ENCODE results near the gene NGF. TPM values are rescaled to one million over a fixed set of nuclear protein-coding genes. Genes with fewer than 3 reads are reported as not detected.

NGF gene
- total and polyA plus RNA-seq, 2 of the 4 experiments (the other 2 are of a cell fraction) = 12.5 to 21.7 TPM

- Histone ChIP-seq H3K56ac (ENCODE audit: extremely low read depth, insufficient read depth, low read length) (no peak overlapping the region), H3K27me3 (ENCODE audit: control insufficient read depth, insufficient read depth, low read length) (no peaks in the 10 kb centered on the region), H2BK120ac (ENCODE audit: low read depth, low read length) (no peak overlapping the region), H3K9ac (ENCODE audit: low read depth, low read length) (no peak overlapping the region), H2BK15ac (ENCODE audit: low read depth, low read length) (peak overlapping the region; percentile 62; the same call in 1 of the 3 replicates), H2BK20ac (ENCODE audit: low read depth, low read length) (no peak overlapping the region), H3K9me3 (ENCODE audit: control insufficient read depth, insufficient read depth, low read length) (no peaks in the 10 kb centered on the region), H4K20me1 (ENCODE audit: insufficient read depth, low read length) (no peaks in the 10 kb centered on the region), H2AK5ac (ENCODE audit: low read depth, low read length) (0 out of 2 replicates have a peak overlapping the region, but pooled peaks have one; percentile 16), H4K5ac (ENCODE audit: low read depth, low read length) (no peak overlapping the region), H3K4me2 (ENCODE audit: low read depth, low read length) (no peak overlapping the region), H3K4me3 (ENCODE audit: insufficient read depth, low read depth, low read length) (no peak overlapping the region), H4K91ac (ENCODE audit: insufficient read depth, low read depth, low read length) (no peak overlapping the region; the same call in 1 of the 2 replicates), H2BK5ac (ENCODE audit: low read depth, low read length, poor library complexity, severe bottlenecking) (no peak overlapping the region), H4K8ac (ENCODE audit: low read depth in 2 of 2, low read length in 2 of 2) (no peak overlapping the region), H3K4ac (ENCODE audit: low read depth, low read length) (no peak overlapping the region), H3K27ac (ENCODE audit: insufficient read depth, low read length) (no peak overlapping the region), H3K23ac (ENCODE audit: low read depth, low read length) (no peak overlapping the region), H2AK9ac (replicated peaks; ENCODE audit: low read depth, low read length, poor library complexity) (no peak overlapping the region), H3K9me1 (ENCODE audit: insufficient read depth, low read length) (peaks cover 15% of the 10 kb centered on the region), H2AFZ (replicated peaks; ENCODE audit: low read length, poor library complexity) (no peak overlapping the region), H3K36me3 (ENCODE audit: control insufficient read depth, insufficient read depth, low read length) (no peaks in the 10 kb centered on the region), H3K79me1 (ENCODE audit: low read depth in 1 of 2, low read length in 2 of 2) (peaks cover 3 to 20% of the 10 kb centered on the region in 2 experiments; a peak in 3 of 4 replicates), H3K4me1 (ENCODE audit: control insufficient read depth, insufficient read depth, low read length) (peaks cover 20% of the 10 kb centered on the region), H3K14ac (replicated peaks; ENCODE audit: low read depth, low read length) (no peak overlapping the region), H3K18ac (ENCODE audit: low read depth, low read length) (peak overlapping the region; percentile 28; the same call in 1 of the 2 replicates)
- in situ Hi-C loops (cut with MboI; ENCODE audit: low sequenced_read_pairs) (no loop called here), dilution Hi-C loops (cut with HindIII; ENCODE audit: low sequenced_read_pairs, unreplicated experiment) (no loop called here), intact Hi-C loops (cut with micrococcal nuclease) (no loop called here)
- ChIA-PET CTCF (interaction anchor here (1.2 kb wide), 1 partner anchor 24 kb away, joined by 5 read pairs; no protein-coding TSS in a partner anchor), POLR2A (ENCODE audit: unreplicated experiment) (no interaction called here)
- ATAC-seq (ENCODE audit: low read depth) (no peak), DNase-seq (no peak)
- TF ChIP-seq MAZ (IDR thresholded peaks at IDR 0.05; ENCODE audit: borderline replicate concordance, low read depth, low read length) = no peak
- TF ChIP-seq RCOR1 (IDR thresholded peaks at IDR 0.05; ENCODE audit: insufficient replicate concordance, low read length) = no peak
- TF ChIP-seq SMC3 (IDR thresholded peaks at IDR 0.05; ENCODE audit: low read depth, low read length) = no peak
- no peak for TF ChIP-seq MAFK (IDR thresholded peaks at IDR 0.05; ENCODE audit: low read depth, low read length)
- TF ChIP-seq POLR2A (IDR thresholded peaks at IDR 0.05; ENCODE audit: low read depth, low read length) = no peak
- no peak for TF ChIP-seq USF2 (IDR thresholded peaks at IDR 0.05; ENCODE audit: low read depth, low read length)
- no CpG with 5 or more reads among the region's 2 CpGs for WGBS, 2 experiments (ENCODE audit: extremely low coverage in 2 of 2, insufficient read length in 1 of 2)
- BruUV-seq (replicated peaks) = no TSS peak
Observed at GRCh38 chr1:115299266-115299665, 38.8 kb downstream of the NGF start.

Data from IMR-90 (cell line).